Calu3 (cell line): Measurements from ENCODE around the gene SULF2. TPM values are rescaled to one million over a fixed set of nuclear protein-coding genes. Genes with fewer than 3 reads are reported as not detected.
"Not testable (repeated sequence)": the region's sequence is repeated elsewhere in the genome, so short reads cannot be mapped to it uniquely, and the experiment has no call there.

Source experiments
- BruUV-seq: library from RNA; stranded (reverse); fragments of 400-500 nt; replicated peaks from 2 replicates; lab custom pipeline; 2021; lab: Mats Ljungman, UMichigan
- CTCF ChIA-PET: fragments of 300-600 bp; sonication (Branson Sonifier 250); formaldehyde crosslinking; loops from one replicate; lab custom pipeline; 2022; ENCODE audit warnings: antibody characterized with exemption; lab: Charles Lee
- DNase-seq: peaks from one replicate; pipeline ENCODE4 v3.0.0; 2022
- H3K27ac Mint-ChIP-seq: one replicate; pipeline ENCODE4 v1.8.0; 2022; ENCODE audit warnings: mixed read lengths; ENCODE audit not compliant: unreplicated experiment
- H3K27me3 Mint-ChIP-seq: one replicate; pipeline ENCODE4 v1.8.0; 2022; ENCODE audit warnings: mixed read lengths; ENCODE audit not compliant: unreplicated experiment
- H3K36me3 Mint-ChIP-seq: one replicate; pipeline ENCODE4 v1.8.0; 2022; ENCODE audit warnings: mild to moderate bottlenecking, moderate library complexity, mixed read lengths; ENCODE audit not compliant: insufficient read depth, unreplicated experiment
- H3K4me1 Mint-ChIP-seq: one replicate; pipeline ENCODE4 v1.8.0; 2022; ENCODE audit warnings: mild to moderate bottlenecking, low read depth, mixed read lengths; ENCODE audit not compliant: unreplicated experiment
- H3K4me3 Mint-ChIP-seq: one replicate; pipeline ENCODE4 v1.8.0; 2022; ENCODE audit warnings: mild to moderate bottlenecking, low read depth, moderate library complexity, mixed read lengths; ENCODE audit not compliant: unreplicated experiment
- H3K9me3 Mint-ChIP-seq: one replicate; pipeline ENCODE4 v1.8.0; 2022; ENCODE audit warnings: low read depth, mixed read lengths; ENCODE audit not compliant: unreplicated experiment
- intact Hi-C: fragments of 100-400 bp; cut with micrococcal nuclease; formaldehyde crosslinking; loops from one replicate; pipeline ENCODE4 v1.10.0; 2022; ENCODE audit not compliant: unreplicated experiment
- total RNA-seq: library from RNA; stranded (reverse); gene quantifications from 2 replicates; pipeline ENCODE4 v1.2.3, GENCODE V29; 2022
- TF ChIP-seq, protein P1 (sequence below): fragments of 200-600 bp; IDR thresholded peaks from one replicate; pipeline ENCODE4 v1.8.0; 2022; ENCODE audit warnings: antibody characterized with exemption; ENCODE audit not compliant: unreplicated experiment

Gene SULF2
- total RNA-seq, 1 experiment from 2014 or later: 112 TPM

DNA sequence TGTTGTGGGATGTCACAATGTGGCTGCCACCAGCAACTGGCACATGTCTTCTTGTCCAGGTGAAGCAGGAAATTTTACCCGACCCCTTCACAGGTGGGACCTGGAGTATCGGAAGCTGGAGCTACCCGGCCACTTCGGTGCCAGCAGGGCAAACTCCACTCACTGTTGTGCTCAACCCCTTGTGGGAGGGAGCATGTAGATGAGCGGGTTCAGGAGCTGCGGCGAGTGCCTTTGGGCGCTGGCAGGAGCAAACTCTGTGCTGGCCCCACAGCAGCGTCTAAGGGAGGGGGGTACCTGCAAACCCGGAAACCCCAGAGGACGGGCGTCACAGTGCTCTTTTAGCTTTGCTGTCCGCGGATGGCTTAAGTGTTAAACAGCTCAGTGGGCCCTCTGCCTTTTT, 20.7 kb upstream of the SULF2 start:
- intact Hi-C loops: no loop called here
- Mint-ChIP-seq H3K4me1 (peaks cover 18% of the 10 kb centered on the region), H3K9me3 (no peaks in the 10 kb centered on the region), H3K36me3 (no peaks in the 10 kb centered on the region), H3K27ac (no peak overlapping the region), H3K27me3 (no peaks in the 10 kb centered on the region), H3K4me3 (no peak overlapping the region)
- DNase-seq: no peak
- CTCF ChIA-PET: interaction anchor here (0.5 to 0.6 kb wide), 2 partner anchors 135 to 545 kb away, joined by 3 read pairs; no protein-coding TSS in a partner anchor
- BruUV-seq: no TSS peak
- TF ChIP-seq, protein P1, sequence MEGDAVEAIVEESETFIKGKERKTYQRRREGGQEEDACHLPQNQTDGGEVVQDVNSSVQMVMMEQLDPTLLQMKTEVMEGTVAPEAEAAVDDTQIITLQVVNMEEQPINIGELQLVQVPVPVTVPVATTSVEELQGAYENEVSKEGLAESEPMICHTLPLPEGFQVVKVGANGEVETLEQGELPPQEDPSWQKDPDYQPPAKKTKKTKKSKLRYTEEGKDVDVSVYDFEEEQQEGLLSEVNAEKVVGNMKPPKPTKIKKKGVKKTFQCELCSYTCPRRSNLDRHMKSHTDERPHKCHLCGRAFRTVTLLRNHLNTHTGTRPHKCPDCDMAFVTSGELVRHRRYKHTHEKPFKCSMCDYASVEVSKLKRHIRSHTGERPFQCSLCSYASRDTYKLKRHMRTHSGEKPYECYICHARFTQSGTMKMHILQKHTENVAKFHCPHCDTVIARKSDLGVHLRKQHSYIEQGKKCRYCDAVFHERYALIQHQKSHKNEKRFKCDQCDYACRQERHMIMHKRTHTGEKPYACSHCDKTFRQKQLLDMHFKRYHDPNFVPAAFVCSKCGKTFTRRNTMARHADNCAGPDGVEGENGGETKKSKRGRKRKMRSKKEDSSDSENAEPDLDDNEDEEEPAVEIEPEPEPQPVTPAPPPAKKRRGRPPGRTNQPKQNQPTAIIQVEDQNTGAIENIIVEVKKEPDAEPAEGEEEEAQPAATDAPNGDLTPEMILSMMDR: no peak

DNA sequence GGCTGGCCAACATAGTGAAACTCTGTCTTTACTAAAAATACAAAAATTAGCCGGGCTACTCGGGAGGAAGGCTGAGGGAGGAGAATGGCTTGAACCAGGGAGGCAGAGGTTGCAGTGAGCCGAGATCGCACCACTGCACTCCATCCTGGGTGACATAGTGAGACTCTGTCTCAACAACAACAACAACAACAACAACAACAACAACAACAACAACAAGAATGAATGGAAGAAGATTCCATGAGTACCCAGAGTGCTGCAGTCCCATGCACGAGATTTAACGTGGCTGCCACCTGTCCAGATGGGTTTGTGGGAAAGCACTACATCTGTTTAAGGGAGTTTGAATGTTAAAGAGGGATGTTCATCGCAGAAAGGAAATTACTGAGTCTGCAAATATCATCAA, 19.7 kb upstream of the SULF2 start:
- CTCF ChIA-PET, H3K27ac Mint-ChIP-seq, intact Hi-C loops, H3K27me3 Mint-ChIP-seq, H3K4me3 Mint-ChIP-seq, BruUV-seq, H3K9me3 Mint-ChIP-seq, H3K36me3 Mint-ChIP-seq, DNase-seq: not testable (repeated sequence)
- H3K4me1 Mint-ChIP-seq: peaks cover 11% of the 10 kb centered on the region

DNA sequence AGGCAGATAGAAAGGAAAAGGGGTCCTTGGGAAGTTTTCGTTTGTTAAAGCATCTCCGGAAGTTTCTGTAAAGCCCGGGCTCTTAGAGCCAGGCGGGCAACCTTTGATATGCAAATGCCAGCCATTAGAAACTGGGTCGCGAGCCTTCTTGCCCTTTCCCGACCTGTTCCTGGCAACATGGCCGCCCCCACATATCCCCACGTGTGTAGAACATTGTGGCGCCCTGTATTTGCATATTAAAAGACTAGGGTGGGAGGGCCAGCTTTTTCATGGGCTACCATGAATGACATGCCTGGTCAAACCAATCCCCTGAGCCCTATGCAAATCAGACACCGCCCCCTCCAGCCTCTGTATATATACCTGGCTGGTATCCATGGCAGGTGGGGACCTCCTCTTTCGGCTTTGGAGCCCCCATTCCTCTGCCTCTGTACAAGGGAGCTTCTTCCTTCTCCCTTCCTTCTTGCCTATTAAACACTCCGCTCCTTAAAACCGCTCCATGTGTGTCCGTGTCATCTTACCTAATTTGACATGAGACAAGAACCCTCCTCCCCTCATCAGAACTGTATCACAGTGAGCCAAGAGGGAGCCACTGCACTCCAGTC, 19.0 kb upstream of the SULF2 start:
- BruUV-seq, CTCF ChIA-PET, H3K4me1 Mint-ChIP-seq, H3K27ac Mint-ChIP-seq, H3K36me3 Mint-ChIP-seq, H3K27me3 Mint-ChIP-seq, intact Hi-C loops, H3K9me3 Mint-ChIP-seq, DNase-seq, H3K4me3 Mint-ChIP-seq: not testable (repeated sequence)

DNA sequence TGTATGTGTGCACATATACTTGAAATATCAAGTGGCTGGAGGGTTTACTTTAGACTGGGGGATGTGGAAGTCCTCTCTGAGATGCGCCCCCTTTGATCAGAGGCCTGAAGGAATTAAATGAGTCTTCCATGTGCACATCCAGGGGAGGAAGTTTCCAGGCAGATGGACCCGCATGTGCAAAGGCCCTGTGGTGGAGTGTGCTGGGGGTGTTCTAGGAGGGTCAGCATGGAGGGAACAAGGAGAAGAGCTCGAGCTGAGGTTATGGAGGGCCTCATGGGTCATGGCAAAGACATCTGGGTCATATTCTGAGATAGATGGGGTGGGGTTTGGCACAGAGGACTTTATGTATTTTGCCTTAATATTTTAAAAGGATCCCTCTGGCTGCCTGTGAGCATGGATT, 17.7 kb upstream of the SULF2 start:
- peaks cover 13% of the 10 kb centered on the region for H3K4me1 Mint-ChIP-seq
- H3K27me3 Mint-ChIP-seq: no peaks in the 10 kb centered on the region
- no TSS peak for BruUV-seq
- CTCF ChIA-PET: no interaction called here
- no peak overlapping the region for H3K27ac Mint-ChIP-seq
- intact Hi-C loops: no loop called here
- TF ChIP-seq, protein P1: no peak
- no peaks in the 10 kb centered on the region for H3K36me3 Mint-ChIP-seq
- no peak overlapping the region for H3K4me3 Mint-ChIP-seq
- no peaks in the 10 kb centered on the region for H3K9me3 Mint-ChIP-seq
- DNase-seq: no peak

DNA sequence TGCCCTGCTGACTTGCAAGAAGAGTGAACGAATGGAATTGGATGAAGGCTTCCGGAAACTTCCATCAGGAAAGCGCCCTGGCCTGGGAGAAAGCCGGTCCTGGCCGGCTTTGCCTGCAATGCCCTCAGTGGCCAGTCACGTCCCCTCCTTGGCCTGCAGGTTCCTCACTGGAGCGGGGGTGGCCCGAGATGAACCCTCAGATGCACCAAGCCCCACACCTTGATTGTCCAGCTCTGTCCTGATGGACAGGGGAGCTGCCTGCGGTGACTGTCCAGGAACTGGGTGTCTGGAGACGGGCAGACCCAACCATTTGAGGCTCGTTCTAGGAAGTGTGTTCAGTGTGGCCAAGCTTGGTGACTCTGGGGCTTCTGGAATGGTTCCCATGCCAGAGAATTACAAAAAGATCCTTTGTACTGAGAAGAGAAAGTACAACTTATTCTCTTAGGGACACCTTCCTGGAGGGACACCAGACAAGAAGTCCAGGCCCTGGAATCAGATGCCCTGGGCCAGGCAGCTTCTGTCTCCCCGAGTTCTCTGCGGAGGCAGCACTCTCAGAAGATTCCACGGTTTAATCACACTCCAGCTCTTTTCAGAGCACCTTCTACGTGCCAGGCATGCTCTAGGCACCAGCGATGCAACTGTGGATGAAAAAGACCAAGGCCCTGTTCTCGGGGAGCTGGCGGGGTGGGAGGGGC, 17.1 kb upstream of the SULF2 start:
- CTCF ChIA-PET: no interaction called here
- Mint-ChIP-seq H3K36me3 (no peaks in the 10 kb centered on the region), H3K27ac (no peak overlapping the region), H3K9me3 (no peaks in the 10 kb centered on the region), H3K4me3 (no peak overlapping the region), H3K4me1 (peaks cover 13% of the 10 kb centered on the region), H3K27me3 (no peaks in the 10 kb centered on the region)
- BruUV-seq: no TSS peak
- intact Hi-C loops: no loop called here
- DNase-seq: no peak
- TF ChIP-seq, protein P1: no peak
